ENCODE data around the gene SPEF2. TPM values are rescaled to one million over a fixed set of nuclear protein-coding genes. Genes with fewer than 3 reads are reported as not detected.

Gene SPEF2
- total and polyA plus RNA-seq, 2 of the 13 experiments (the other 11 are each of a cell fraction or from before 2014, with no cell fraction given): 1.5 to 2.3 TPM

DNA sequence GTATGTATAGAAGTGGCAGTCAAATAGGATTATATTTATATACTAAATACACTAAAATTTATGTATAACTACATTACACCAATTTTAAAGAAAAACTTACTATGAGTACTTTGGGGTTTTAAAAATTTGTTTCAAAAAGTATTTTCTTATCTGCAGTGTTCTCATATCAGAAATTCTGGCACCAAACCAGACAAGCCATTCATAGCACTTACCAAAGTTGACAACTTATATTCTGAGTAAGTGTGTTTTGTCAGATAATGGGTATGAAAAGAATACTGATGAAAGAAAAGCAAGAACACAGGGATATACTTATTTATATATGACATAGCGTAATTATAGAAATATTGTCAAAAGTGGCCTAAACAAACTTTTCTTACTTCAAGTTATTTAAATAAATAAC lies 67.5 kb downstream of the SPEF2 start:
- Histone ChIP-seq H3K4me3 (replicated peaks in 1 of 3; ENCODE audit: insufficient read depth in 1 of 3, low read depth in 2 of 3, low read length in 3 of 3) (no peak overlapping the region), H3K27me3 (ENCODE audit: control insufficient read depth in 1 of 2, insufficient read depth in 2 of 2, low read length in 2 of 2) (no peaks in the 10 kb centered on the region), H3K36me3 (replicated peaks in 1 of 2; ENCODE audit: control insufficient read depth in 1 of 2, insufficient read depth in 2 of 2, low read length in 2 of 2) (no peaks in the 10 kb centered on the region), H4K20me1 (ENCODE audit: insufficient read depth, low read length) (no peaks in the 10 kb centered on the region), H3K79me2 (ENCODE audit: insufficient read depth, low read length) (no peaks in the 10 kb centered on the region), H3K9me3 (ENCODE audit: low read length) (no peaks in the 10 kb centered on the region), H3K4me1 (ENCODE audit: insufficient read depth, low read length) (no peaks in the 10 kb centered on the region), H3K9ac (ENCODE audit: insufficient read depth, low read depth, low read length) (no peak overlapping the region), H2AFZ (ENCODE audit: low read length) (no peak overlapping the region), H3K4me2 (ENCODE audit: low read depth, low read length) (no peak overlapping the region), H3K27ac (ENCODE audit: extremely low read length, insufficient read depth, low read length) (no peak overlapping the region)
- DNase-seq (ENCODE audit: low spot score) (no peak), FAIRE-seq (no peak), ATAC-seq (no peak)
- BruUV-seq (replicated peaks): no TSS peak
- POLR2A ChIA-PET: no interaction called here
- WGBS (ENCODE audit: low lambda C conversion rate): 74% methylated on average over 1 of the region's 1 CpG
- CTCF ChIA-PET (ENCODE audit: low intra/inter-chr PET ratio, low total read pairs): no interaction called here
- in situ Hi-C loops (cut with HindIII; ENCODE audit: extremely low pct_ligation_motif_present, low pct_unique_long_range_greater_than_20kb): no loop called here
- TF ChIP-seq HMG20A (CRISPR knock-in tag; IDR thresholded peaks at IDR 0.05; ENCODE audit: borderline replicate concordance): no peak
- no peak for TF ChIP-seq ZNF256 (CRISPR knock-in tag; conservative IDR thresholded peaks at IDR 0.05)
- intact Hi-C loops (cut with micrococcal nuclease; ENCODE audit: unreplicated experiment): no loop called here

DNA sequence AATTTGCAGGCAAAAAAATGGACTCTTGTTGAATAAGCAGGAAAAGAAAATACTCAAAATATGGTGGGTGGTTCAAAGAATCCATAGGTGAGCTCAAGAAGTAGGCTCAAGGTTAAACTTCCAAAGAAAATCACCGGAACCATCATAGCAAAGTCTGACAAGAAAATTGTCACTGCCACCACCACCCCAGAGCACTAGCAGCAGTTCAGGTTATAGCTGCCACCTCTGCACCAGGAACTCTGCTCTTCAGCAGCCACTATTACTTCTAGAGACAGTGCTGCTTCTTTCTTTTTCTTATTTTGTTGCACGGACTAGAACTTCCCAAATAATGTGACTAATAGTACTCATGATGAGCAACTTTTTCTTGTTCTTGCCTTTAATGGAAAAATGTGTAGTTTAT lies 70.3 kb downstream of the SPEF2 start:
- Histone ChIP-seq H3K27me3 (ENCODE audit: control insufficient read depth in 1 of 2, insufficient read depth in 2 of 2, low read length in 2 of 2) (no peaks in the 10 kb centered on the region), H3K9ac (ENCODE audit: insufficient read depth, low read depth, low read length) (no peak overlapping the region), H4K20me1 (ENCODE audit: insufficient read depth, low read length) (no peaks in the 10 kb centered on the region), H3K79me2 (ENCODE audit: insufficient read depth, low read length) (no peaks in the 10 kb centered on the region), H3K9me3 (ENCODE audit: low read length) (no peaks in the 10 kb centered on the region), H3K27ac (ENCODE audit: extremely low read length, insufficient read depth, low read length) (no peak overlapping the region), H3K4me3 (replicated peaks in 1 of 3; ENCODE audit: insufficient read depth in 1 of 3, low read depth in 2 of 3, low read length in 3 of 3) (no peak overlapping the region), H3K4me1 (ENCODE audit: insufficient read depth, low read length) (no peaks in the 10 kb centered on the region), H3K36me3 (replicated peaks in 1 of 2; ENCODE audit: control insufficient read depth in 1 of 2, insufficient read depth in 2 of 2, low read length in 2 of 2) (no peaks in the 10 kb centered on the region), H3K4me2 (ENCODE audit: low read depth, low read length) (no peak overlapping the region), H2AFZ (ENCODE audit: low read length) (no peak overlapping the region)
- in situ Hi-C loops (cut with HindIII; ENCODE audit: extremely low pct_ligation_motif_present, low pct_unique_long_range_greater_than_20kb) (no loop called here), intact Hi-C loops (cut with micrococcal nuclease; ENCODE audit: unreplicated experiment) (no loop called here)
- WGBS (ENCODE audit: low lambda C conversion rate): 24% methylated on average over 2 of the region's 2 CpGs
- TF ChIP-seq KLF12 (CRISPR knock-in tag; IDR thresholded peaks at IDR 0.05; ENCODE audit: borderline replicate concordance) (no peak), AGO1 (IDR thresholded peaks at IDR 0.05; ENCODE audit: low read depth, low read length, poor library complexity, severe bottlenecking) (no peak), ZNF777 (CRISPR knock-in tag; IDR thresholded peaks at IDR 0.05) (no peak), ZFP37 (CRISPR knock-in tag; IDR thresholded peaks at IDR 0.05; ENCODE audit: borderline replicate concordance) (no peak), NFE2L2 (IDR thresholded peaks at IDR 0.05; ENCODE audit: low read length) (no peak), JUND (CRISPR knock-in tag; IDR thresholded peaks at IDR 0.05) (no peak), FOXK2 (IDR thresholded peaks at IDR 0.05) (no peak), USF2 (IDR thresholded peaks at IDR 0.05; ENCODE audit: low read depth, low read length) (no peak), USF2 (CRISPR knock-in tag; IDR thresholded peaks at IDR 0.05; ENCODE audit: borderline replicate concordance) (no peak), ZNF264 (CRISPR knock-in tag; IDR thresholded peaks at IDR 0.05) (no peak), ZC3H13 (CRISPR knock-in tag; IDR thresholded peaks at IDR 0.05) (no peak)
- no peak for DNase-seq (ENCODE audit: low spot score)
- POLR2A ChIA-PET: no interaction called here
- CTCF ChIA-PET (ENCODE audit: low intra/inter-chr PET ratio, low total read pairs): no interaction called here
- ATAC-seq: no peak
- FAIRE-seq: no peak
- no TSS peak for BruUV-seq (replicated peaks)
